Activated CD8-positive, alpha-beta memory T cell treated with anti-CD3 and anti-CD28 coated beads for 1 hour (primary cell): Measurements from ENCODE around the gene LENEP.

ENCODE experiments used
- DNase-seq, 2 donors: peaks; one replicate each; pipeline ENCODE4 v3.0.0-alpha.2; 2020; ENCODE audit warnings: low read depth in 1 of 2; ENCODE audit errors: extremely low read depth in 1 of 2

The LENEP gene

GRCh38 chr1:155024315-155024714, 30.9 kb downstream of the LENEP start:
- DNase-seq, result no peak

GRCh38 chr1:155026154-155026553, 32.8 kb downstream of the LENEP start:
- no peak for DNase-seq

DNA sequence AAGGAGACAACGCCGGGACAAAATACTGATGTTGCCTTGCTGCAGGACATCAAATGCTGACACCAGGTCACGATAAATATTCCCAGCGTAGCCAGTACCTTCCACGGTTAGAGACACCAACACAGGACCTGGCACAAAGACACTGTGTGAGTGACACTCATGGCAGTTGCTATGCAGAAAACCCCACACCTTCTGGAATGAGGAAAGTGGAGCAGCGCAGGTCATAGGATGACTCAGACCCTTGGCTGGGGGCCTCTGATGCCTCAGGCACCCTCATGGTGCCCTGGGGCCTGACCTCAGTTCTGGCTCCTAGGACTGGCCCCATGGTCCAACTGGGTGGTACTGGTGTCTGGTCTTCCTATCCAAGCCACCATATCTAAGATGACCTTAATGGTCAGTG, 33.2 kb downstream of the LENEP start:
- no peak for DNase-seq

DNA sequence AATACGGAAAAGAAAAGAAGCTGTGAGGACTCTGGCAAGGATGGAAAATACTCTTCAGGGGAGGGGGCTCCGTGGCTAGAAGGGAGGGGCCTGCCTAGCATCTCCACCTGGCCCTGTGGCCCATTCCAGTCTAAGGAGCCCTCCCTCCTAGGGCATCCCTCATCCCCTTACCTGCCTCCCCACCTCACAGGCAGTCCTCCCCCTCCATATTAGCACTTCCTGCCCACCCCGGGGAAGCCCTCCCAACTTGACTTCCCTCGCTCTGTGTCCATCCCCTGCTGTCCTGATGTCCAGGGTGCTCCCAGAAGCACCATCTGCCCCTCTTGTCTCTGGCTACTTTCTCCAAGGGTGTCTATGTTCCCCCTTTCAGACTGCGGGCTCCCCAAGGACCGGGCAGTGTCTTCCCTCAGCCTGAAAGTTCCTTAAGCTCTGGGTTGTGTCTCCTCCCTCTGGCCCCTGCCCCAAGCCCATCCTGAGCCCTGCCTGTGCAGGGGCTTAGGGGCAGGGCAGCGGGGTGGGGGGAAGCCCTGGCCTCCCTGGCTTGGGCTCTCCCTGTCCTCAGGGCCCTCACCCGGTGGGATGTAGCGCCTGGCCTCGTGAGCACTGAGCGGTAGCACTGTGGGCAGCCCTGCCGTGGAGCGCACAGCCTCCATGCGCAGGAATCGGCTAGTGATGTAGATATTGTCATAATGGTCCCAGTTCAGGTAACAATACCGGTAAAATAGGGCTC, 36.3 kb downstream of the LENEP start:
- DNase-seq, result no peak

DNA sequence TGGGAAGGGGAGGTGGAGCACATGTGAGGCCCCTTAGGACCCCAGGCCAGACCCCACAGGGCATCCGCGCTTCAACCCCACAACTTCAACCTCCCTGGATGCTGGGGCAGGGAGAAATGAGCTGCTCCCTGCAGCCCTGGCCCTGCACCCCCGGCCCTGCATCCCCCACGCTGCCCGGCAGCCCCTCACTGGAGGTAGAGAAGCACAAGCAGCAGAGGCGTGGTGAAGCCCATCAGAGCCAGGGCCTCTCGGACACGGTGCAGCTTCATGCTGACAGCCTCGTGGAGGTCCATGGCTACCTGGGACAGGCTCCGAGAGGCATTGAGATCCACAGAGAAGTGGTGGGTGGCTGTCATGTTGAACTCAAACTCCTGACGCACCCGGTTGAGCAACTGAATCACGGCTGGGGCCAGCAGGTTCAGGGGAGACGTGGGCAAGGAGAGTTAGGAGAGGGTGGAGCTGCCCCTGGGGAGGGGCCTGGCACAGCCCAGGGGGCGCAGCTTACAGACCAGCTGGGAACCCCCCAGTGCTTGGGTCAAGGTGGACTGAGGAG, 36.9 kb downstream of the LENEP start:
- DNase-seq, result no peak

GRCh38 chr1:155030899-155031298, 37.5 kb downstream of the LENEP start:
- DNase-seq, result no peak

- no peak for DNase-seq
Measured at GRCh38 chr1:155032886-155033285, 39.5 kb downstream of the LENEP start.

DNA sequence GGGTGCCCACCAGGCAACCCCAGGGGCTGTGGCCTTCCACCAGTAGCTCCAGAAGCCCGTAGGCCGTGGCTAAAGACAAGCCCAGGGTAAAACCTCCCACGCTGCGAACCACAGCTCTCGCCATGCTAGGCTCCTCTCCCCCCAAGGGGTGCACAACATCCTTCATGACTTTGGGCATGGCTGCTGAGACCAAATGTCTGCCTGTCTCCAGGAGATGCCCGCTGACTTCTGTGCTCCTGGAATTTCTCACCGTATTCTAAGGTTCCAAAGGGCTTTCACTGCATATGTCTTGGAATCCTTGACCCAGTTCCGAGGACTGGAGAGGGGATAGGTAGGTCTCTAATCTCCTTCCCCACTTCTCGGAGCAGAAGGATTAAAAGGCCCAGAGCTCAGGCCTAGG, 40.1 kb downstream of the LENEP start, which contains the start of the genes DCST1 and DCST2:
Gene DCST1 (plus strand): TSS at position 301 of the 400 bp plus-strand sequence. CDS start 213 bp downstream, outside the sequence.
Gene DCST2 (minus strand): TSS at position 258 of the 400 bp plus-strand sequence. CDS start 80 bp downstream, at position 178.
- DNase-seq, result no peak

DNA sequence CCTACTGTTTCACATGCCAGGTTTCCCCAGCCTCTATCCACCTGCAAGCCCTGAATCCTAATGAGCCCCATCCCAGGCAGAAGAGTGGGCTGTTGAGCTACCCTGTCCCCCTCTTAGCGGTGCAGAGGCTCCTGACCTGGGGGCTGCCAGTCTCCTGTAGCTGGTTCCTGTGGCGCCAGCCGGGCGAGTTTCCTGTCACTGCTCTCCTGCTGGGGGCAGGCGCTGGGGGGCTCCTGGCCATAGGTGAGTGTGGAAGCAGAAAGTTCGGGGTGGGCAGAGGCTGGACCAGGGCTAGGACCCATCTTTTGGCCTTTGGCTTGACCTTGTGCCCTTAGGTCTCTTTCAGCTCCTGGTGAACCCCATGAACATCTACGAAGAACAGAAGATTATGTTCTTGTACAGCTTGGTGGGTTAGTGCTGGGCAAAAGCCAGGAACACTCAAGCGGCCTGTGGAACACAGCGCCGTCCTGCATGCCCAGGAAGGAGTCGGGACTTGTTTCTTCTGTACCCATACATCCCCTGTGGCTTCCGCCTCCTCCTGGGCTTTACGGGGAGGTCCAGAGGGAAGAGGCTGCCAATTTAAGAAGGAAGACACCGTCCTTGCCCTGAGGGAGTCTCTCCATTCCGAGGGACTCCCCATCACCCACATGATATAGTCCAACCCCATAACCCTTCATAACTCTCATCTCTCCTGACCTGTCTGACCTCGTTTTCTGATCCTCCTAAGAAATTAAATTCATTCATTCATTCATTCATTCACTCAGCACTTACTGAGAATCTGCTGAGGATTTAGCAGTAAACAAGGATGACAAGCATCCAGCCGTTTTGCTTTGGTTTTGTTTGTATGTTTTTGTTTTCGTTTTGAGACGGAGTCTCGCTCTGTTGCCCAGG, 41.2 kb downstream of the LENEP start:
- no peak for DNase-seq

DNA sequence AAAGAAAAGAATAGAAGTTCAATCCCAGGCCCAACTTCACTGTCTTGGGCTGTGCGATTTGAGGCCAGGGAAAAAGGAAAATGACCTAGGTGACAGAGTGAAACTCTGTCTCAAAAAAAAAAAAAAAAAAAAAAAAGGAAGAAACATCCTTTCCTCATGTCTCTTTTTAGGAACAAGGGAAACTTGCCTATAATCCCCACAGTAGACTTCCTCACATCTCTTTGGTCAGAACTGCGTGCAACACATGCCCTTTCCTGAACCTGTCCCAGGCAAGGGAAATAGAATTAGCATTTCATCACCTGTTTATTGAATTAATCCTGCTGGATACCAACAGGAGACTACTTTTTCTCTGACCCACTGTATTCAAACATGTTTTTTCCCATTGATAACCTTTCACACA, 42.5 kb downstream of the LENEP start:
- no peak for DNase-seq

DNA sequence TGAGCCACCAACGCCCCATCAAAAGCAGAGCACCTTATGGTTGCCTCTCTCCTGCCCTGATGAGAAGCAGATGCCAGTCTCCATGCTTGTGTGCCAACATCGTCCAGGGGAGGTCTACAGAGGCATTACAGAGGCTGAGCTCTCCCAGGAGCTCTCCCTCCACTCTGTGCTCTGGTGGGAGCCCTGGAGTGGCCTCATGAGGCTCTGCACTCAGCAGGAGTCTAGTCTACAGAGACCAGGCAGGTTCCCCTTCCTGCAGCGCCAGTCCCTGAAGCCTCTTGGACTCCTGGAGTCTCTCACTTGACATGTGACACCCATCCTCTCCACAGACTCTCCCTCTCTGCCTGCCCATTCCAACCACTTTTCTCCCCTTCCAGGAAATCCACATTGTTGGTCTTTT, 43.7 kb downstream of the LENEP start:
- DNase-seq, result no peak

DNA sequence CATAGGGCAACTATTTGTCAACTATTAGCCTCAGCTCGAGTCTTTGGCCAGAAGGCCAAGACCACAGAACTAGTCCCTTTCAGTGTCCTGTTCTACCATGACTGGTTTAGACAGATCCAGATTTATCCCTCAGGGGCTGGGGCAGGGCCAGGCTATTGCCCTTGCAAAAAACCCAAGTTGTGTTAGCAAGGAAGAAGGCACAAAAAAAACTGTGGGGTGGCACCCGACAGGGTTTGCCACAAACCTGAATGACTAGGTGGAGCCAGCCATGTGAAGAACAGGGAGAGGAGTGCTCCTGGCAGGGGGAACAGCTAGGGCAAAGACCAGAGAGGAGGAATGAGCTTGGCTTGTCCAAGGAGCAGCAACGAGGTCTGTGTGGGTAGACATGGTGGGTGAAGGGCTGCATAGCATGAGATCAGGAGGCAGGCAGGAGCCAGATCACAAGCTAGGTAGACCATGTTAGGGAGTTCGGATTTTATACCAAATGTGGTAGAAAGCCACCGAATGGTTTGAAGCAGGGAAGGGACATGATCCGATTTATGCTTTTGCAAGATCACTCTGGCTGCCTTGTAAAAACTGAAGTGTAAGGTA, 44.6 kb downstream of the LENEP start:
- DNase-seq, result no peak

DNA sequence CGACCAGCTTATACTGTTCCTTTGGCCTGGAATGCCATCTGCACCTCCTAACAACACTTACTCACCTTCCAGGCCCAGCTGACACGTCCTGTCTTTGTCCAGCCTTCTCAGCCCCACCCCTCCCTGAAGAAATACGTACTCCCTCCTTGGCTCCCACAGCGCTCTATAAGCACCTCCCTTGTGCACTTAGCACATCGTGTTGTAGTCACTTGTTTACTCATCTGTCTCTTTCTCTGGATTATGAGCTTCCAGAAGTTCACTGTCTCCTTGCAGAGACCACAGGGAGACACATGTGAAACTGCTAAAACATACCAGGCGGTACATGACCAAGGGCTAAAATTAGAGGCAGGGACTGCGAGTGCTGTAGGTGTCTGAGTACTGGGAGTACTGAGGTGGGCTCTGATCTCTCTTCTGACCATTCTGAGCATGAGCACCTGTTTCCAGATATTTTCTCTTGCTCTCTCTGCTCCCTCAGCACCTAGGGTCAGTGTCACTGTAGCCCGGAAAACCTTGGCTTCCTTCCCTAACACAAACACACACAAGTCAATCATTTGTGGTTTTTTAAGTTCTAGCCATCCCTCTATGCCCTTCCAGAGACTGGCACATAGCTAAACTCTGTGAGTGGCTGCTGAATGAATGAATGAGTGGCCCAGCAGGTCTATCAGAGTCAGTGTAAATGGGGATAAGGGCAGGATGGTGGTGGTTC, 45.4 kb downstream of the LENEP start:
- no peak for DNase-seq

GRCh38 chr1:155039308-155039669, 45.9 kb downstream of the LENEP start:
- DNase-seq, result no peak

DNA sequence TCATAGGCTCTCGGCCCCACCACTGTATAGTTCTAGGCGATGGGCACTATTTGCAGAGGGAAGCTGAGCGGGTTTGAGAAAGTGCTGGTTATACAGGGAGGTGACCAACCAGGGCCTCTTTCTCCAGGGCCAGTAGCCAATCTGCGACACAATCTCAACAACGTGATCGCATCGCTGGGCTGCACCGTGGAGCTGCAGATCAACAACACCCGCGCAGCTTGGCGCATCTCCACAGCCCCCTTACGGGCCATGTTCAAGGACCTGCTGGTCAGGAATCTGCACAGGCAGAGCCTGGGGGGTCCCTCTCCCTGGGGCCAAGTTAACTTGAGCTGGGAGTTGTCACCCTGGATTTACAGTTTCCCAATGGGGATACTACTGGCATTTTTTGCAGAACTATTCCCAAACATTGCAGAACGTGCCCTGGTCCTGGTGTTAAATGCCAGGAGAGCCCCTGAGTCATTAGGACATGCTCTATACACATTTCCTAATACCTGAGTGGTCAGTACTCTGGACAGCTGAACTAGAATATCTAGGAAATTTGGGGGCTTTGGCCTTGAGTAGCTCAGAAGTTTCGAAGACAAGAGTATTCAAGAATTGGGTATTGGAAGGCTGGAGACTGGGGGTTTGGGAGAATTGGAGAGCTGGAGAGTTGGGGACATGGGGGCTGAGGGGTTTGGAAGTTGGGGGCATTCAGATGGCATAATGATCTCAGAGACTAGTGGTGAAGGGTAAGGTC, 47.1 kb downstream of the LENEP start:
- no peak for DNase-seq

DNA sequence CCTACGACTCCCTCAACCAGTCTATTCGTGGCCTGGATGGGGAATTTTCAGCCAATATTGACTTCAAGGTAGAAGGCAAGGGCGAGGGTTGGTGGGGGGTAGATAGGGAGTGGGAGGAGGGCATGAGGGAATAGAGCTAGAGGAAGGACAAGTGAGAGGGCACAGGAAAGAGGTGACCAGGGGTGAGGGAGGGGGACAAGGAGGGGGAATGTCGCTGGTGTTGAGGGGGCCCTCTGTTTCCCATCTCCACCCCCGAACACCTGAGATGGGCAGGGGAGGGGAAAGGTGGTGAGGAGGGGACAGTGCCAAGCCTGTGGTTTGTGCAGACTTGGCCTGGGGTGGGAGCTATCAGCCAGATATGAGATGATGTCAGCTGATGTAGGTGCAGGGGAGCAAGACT, 49.4 kb downstream of the LENEP start:
- DNase-seq, result no peak

- no peak for DNase-seq
Measured at GRCh38 chr1:155043301-155043702, 49.9 kb downstream of the LENEP start.

DNA sequence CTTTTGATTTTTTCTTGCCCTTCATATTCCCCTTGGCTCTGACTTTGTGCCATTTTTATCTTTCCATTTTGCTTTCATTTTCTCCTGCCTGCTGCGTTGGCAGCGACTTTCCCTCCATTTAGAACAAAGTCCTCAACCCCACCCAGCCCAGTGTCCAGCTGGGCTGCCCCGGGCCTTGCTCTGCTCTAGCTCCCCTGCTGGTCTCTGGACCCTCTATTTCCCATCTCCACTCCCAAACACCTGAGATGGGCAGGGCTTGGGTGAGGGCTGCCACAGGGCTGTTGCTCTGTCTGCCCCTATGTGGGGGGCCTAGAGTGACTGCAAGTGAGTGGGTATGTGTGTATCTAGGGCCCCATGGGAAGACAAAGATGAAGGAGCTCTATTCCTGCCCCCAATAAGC, 50.4 kb downstream of the LENEP start:
- no peak for DNase-seq
